H9 (cell line): Measurements from ENCODE around the gene RHBDD1. TPM values are rescaled to one million over a fixed set of nuclear protein-coding genes. Genes with fewer than 3 reads are reported as not detected.
A peak's percentile ranks its signal among the peaks of the same experiment; 100 is the strongest.

Experiments used
- DNase-seq: peaks from one replicate; pipeline ENCODE4 v3.0.0-alpha.2; 2017
- H2AFZ ChIP-seq: one replicate; pipeline ENCODE4 v1.6.1; 2013; ENCODE audit warnings: mild to moderate bottlenecking, low read length, control low read depth, moderate library complexity
- H2AK5ac ChIP-seq: 2 replicates; pipeline ENCODE4 v1.6.1; 2013; ENCODE audit warnings: low read length, control low read depth, mixed read lengths; ENCODE audit not compliant: insufficient read length
- H2BK120ac ChIP-seq: one replicate; pipeline ENCODE4 v1.6.1; 2013; ENCODE audit warnings: low read depth, mild to moderate bottlenecking, low read length, control low read depth, inconsistent platforms; ENCODE audit not compliant: poor library complexity, severe bottlenecking
- H2BK12ac ChIP-seq: 2 replicates; pipeline ENCODE4 v1.6.1; 2013; ENCODE audit warnings: low read length, control low read depth, mixed read lengths, low read depth; ENCODE audit not compliant: insufficient read length
- H2BK15ac ChIP-seq: 2 replicates; pipeline ENCODE4 v1.6.1; 2013; ENCODE audit warnings: low read depth, low read length, control low read depth
- H2BK20ac ChIP-seq: one replicate; pipeline ENCODE4 v1.6.1; 2013; ENCODE audit warnings: low read depth, mild to moderate bottlenecking, low read length, control low read depth, inconsistent platforms; ENCODE audit not compliant: poor library complexity, severe bottlenecking
- H2BK5ac ChIP-seq: 2 replicates; pipeline ENCODE4 v1.6.1; 2013; ENCODE audit warnings: low read length, control low read depth, mixed read lengths; ENCODE audit not compliant: insufficient read length
- H3K14ac ChIP-seq: 2 replicates; pipeline ENCODE4 v1.6.1; 2013; ENCODE audit warnings: low read length, control low read depth; ENCODE audit not compliant: insufficient read depth
- H3K18ac ChIP-seq: 2 replicates; pipeline ENCODE4 v1.6.1; 2013; ENCODE audit warnings: low read depth, mild to moderate bottlenecking, mixed read lengths, low read length, control low read depth; ENCODE audit not compliant: insufficient read length
- H3K23ac ChIP-seq: 2 replicates; pipeline ENCODE4 v1.6.1; 2013; ENCODE audit warnings: low read length, control low read depth, mixed read lengths, low read depth; ENCODE audit not compliant: insufficient read length
- H3K23me2 ChIP-seq: 2 replicates; pipeline ENCODE4 v1.6.1; 2013; ENCODE audit warnings: low read depth, mild to moderate bottlenecking, mixed read lengths, low read length, control low read depth; ENCODE audit not compliant: insufficient read length, poor library complexity, severe bottlenecking
- H3K27ac ChIP-seq: 2 replicates; pipeline ENCODE4 v1.5.1; 2013; ENCODE audit warnings: low read length, control low read depth, mixed read lengths, low read depth; ENCODE audit not compliant: insufficient read length
- H3K27me3 ChIP-seq: 2 replicates; pipeline ENCODE4 v1.6.1; 2013; ENCODE audit warnings: low read length, control low read depth, inconsistent platforms; ENCODE audit not compliant: insufficient read depth
- H3K4ac ChIP-seq: 2 replicates; pipeline ENCODE4 v1.6.1; 2013; ENCODE audit warnings: low read depth, mild to moderate bottlenecking, control low read depth, inconsistent platforms, low read length, moderate library complexity
- H3K4me1 ChIP-seq: 2 replicates; pipeline ENCODE4 v1.6.1; 2013; ENCODE audit warnings: low read length, control low read depth, inconsistent platforms; ENCODE audit not compliant: insufficient read depth
- H3K4me2 ChIP-seq: 2 replicates; pipeline ENCODE4 v1.6.1; 2013; ENCODE audit warnings: low read length, control low read depth, mixed read lengths; ENCODE audit not compliant: insufficient read length, insufficient read depth
- H3K56ac ChIP-seq: 2 replicates; pipeline ENCODE4 v1.6.1; 2013; ENCODE audit warnings: low read depth, mild to moderate bottlenecking, mixed read lengths, low read length, control low read depth; ENCODE audit not compliant: insufficient read length
- H3K79me1 ChIP-seq: 2 replicates; pipeline ENCODE4 v1.6.1; 2013; ENCODE audit warnings: low read depth, mild to moderate bottlenecking, moderate library complexity, low read length, control low read depth, inconsistent platforms; ENCODE audit not compliant: insufficient read depth, poor library complexity, severe bottlenecking
- H3K79me2 ChIP-seq: 2 replicates; pipeline ENCODE4 v1.6.1; 2013; ENCODE audit warnings: low read length, control low read depth, inconsistent platforms; ENCODE audit not compliant: insufficient read depth
- H3K9ac ChIP-seq: 2 replicates; pipeline ENCODE4 v1.6.1; 2013; ENCODE audit warnings: low read length, control low read depth, mixed read lengths; ENCODE audit not compliant: insufficient read length; ENCODE audit errors: extremely low read depth
- H3K9me3 ChIP-seq: one replicate; pipeline ENCODE4 v1.6.1; 2013; ENCODE audit warnings: low read depth, low read length, inconsistent platforms; ENCODE audit not compliant: control insufficient read depth
- H3T11ph ChIP-seq: one replicate; pipeline ENCODE4 v1.6.1; 2013; ENCODE audit warnings: mild to moderate bottlenecking, low read length, control low read depth, inconsistent platforms
- H4K20me1 ChIP-seq: one replicate; pipeline ENCODE4 v1.6.1; 2013; ENCODE audit not compliant: control insufficient read depth, insufficient read length, insufficient read depth
- H4K5ac ChIP-seq: 2 replicates; pipeline ENCODE4 v1.6.1; 2013; ENCODE audit warnings: low read depth, mild to moderate bottlenecking, mixed read lengths, low read length, control low read depth; ENCODE audit not compliant: insufficient read length
- H4K8ac ChIP-seq: replicated peaks from 2 replicates; pipeline ENCODE4 v1.6.1; 2013; ENCODE audit warnings: low read length, control low read depth, mixed read lengths, low read depth; ENCODE audit not compliant: insufficient read length
- H4K91ac ChIP-seq: 2 replicates; pipeline ENCODE4 v1.6.1; 2013; ENCODE audit warnings: low read depth, mild to moderate bottlenecking, moderate library complexity, mixed read lengths, low read length, control low read depth; ENCODE audit not compliant: insufficient read length
- H3K27ac Mint-ChIP-seq, 3 experiments: 2 replicates in 2 of 3; 3 replicates in 1 of 3; pipeline ENCODE4 v1.8.0; 2020 to 2021; ENCODE audit warnings: mixed read lengths in 3 of 3, mild to moderate bottlenecking in 1 of 3, moderate library complexity in 1 of 3
- H3K27me3 Mint-ChIP-seq: 2 replicates; pipeline ENCODE4 v1.8.0; 2021; ENCODE audit warnings: low read depth, mild to moderate bottlenecking, moderate library complexity, mixed read lengths
- H3K36me3 Mint-ChIP-seq, 3 experiments: 2 replicates in 2 of 3; 3 replicates in 1 of 3; pipeline ENCODE4 v1.8.0; 2020 to 2021; ENCODE audit warnings: low read depth in 3 of 3, mixed read lengths in 3 of 3; ENCODE audit not compliant: insufficient read depth in 1 of 3
- H3K4me1 Mint-ChIP-seq, 2 experiments: 2 replicates each; pipeline ENCODE4 v1.8.0; 2020; ENCODE audit warnings: mixed read lengths in 2 of 2
- H3K4me3 Mint-ChIP-seq, 2 experiments: 2 replicates in 1 of 2; 3 replicates in 1 of 2; pipeline ENCODE4 v1.8.0; 2020 to 2021; ENCODE audit warnings: mild to moderate bottlenecking in 2 of 2, mixed read lengths in 2 of 2, moderate library complexity in 1 of 2
- H3K9me3 Mint-ChIP-seq, 2 experiments: 2 replicates in 1 of 2; 3 replicates in 1 of 2; pipeline ENCODE4 v1.8.0; 2020; ENCODE audit warnings: mild to moderate bottlenecking in 2 of 2, mixed read lengths in 2 of 2, moderate library complexity in 1 of 2
- CTCF ChIP-seq: fragments of 200-600 bp; sonication (generic); conservative IDR thresholded peaks from 3 replicates; pipeline ENCODE4 v1.8.0; 2021; ENCODE audit warnings: antibody characterized with exemption, mild to moderate bottlenecking
- WGBS: extraction: QIAGEN DNeasy Blood & Tissue Kit; methylation state at CpG from one replicate; pipeline ENCODE4 v1.1.7; 2013; ENCODE audit warnings: missing lambda C conversion rate, low lambda C conversion rate, mixed read lengths; ENCODE audit not compliant: insufficient read length; ENCODE audit errors: extremely low coverage; 5-methylcytosine and 5-hydroxymethylcytosine counted together
- total RNA-seq: library from RNA; stranded (reverse); gene quantifications from 2 replicates; pipeline ENCODE4 v1.2.1, GENCODE V29; 2021

RHBDD1 gene
- total RNA-seq, 1 experiment from 2014 or later: 24.9 TPM

DNA sequence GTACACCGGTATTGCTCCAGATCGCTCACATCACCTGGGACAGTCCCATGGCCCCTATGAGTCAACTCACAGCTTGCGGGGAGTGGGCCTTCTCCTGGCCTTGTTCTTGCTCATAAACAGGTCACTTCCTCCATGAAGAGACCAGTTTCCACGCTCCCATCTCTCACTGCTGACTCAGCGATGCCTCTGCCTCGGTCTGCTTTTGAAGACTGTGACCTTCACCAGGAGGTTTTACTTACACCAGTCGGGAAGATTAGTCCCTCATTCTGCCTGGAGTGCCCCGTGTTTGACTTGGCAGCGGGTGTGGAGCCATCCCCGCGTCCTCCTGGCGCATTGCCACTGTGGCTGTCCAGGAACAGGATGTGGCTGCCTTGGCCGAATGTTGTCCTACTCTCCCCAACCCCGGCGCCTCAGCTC is 159.8 kb downstream of the RHBDD1 start:
- H3K4me1 ChIP-seq: no peaks in the 10 kb centered on the region
- no peak overlapping the region for H2BK15ac ChIP-seq
- WGBS: no CpG with 5 or more reads among the region's 15 CpGs
- no peak overlapping the region for H3K9ac ChIP-seq
- H3K79me1 ChIP-seq: no peaks in the 10 kb centered on the region
- no peak overlapping the region for H2BK12ac ChIP-seq
- H3K79me2 ChIP-seq: no peaks in the 10 kb centered on the region
- DNase-seq: no peak
- H3K27ac ChIP-seq: no peak overlapping the region
- H3K14ac ChIP-seq: no peak overlapping the region
- TF ChIP-seq CTCF: no peak
- H4K5ac ChIP-seq: no peak overlapping the region
- H3K4me3 Mint-ChIP-seq: no peak overlapping the region
- no peak overlapping the region for H3K56ac ChIP-seq
- no peak overlapping the region for H3K18ac ChIP-seq
- peak overlapping the region in 1 of 3 experiments; percentile 34; a peak in 1 of 7 replicates for H3K27ac Mint-ChIP-seq
- no peaks in the 10 kb centered on the region for H3K9me3 ChIP-seq
- no peak overlapping the region for H2BK20ac ChIP-seq
- no peak overlapping the region for H4K8ac ChIP-seq
- H3K23ac ChIP-seq: no peak overlapping the region
- H3T11ph ChIP-seq: no peak overlapping the region
- peaks cover 3 to 4% of the 10 kb centered on the region in 2 experiments; a peak in 4 of 5 replicates for H3K9me3 Mint-ChIP-seq
- no peaks in the 10 kb centered on the region for H3K27me3 ChIP-seq
- H4K20me1 ChIP-seq: no peaks in the 10 kb centered on the region
- no peak overlapping the region for H2AFZ ChIP-seq
- peaks cover 10 to 27% (median 14%) of the 10 kb centered on the region in 3 experiments; a peak in 6 of 7 replicates for H3K36me3 Mint-ChIP-seq
- no peaks in the 10 kb centered on the region for H3K23me2 ChIP-seq
- H2BK120ac ChIP-seq: no peak overlapping the region
- no peak overlapping the region for H4K91ac ChIP-seq
- no peak overlapping the region for H2AK5ac ChIP-seq
- H3K4me2 ChIP-seq: no peak overlapping the region
- no peak overlapping the region for H2BK5ac ChIP-seq
- no peak overlapping the region for H3K4ac ChIP-seq
- no peaks in the 10 kb centered on the region for H3K27me3 Mint-ChIP-seq
- H3K4me1 Mint-ChIP-seq: no peaks in the 10 kb centered on the region; a peak in 1 of 4 replicates
